Measurements from ENCODE around the gene ANKRD11.

The ANKRD11 gene

GRCh38 chr16:89289428-89290395 is 200.6 kb downstream of the ANKRD11 start:
- DNase-seq (ENCODE audit: low read depth), result no peak
- H3K4me3 ChIP-seq (ENCODE audit: low read depth, low read length), result no peak overlapping the region
- peak; percentile 84 for TF ChIP-seq CTCF (IDR thresholded peaks at IDR 0.05; ENCODE audit: control insufficient read depth, extremely low read depth, insufficient read depth)

GRCh38 chr16:89288966-89289365 is 201.4 kb downstream of the ANKRD11 start:
- no peak for DNase-seq (ENCODE audit: low read depth)
- no peak overlapping the region for H3K4me3 ChIP-seq (ENCODE audit: low read depth, low read length)
- no peak for TF ChIP-seq CTCF (IDR thresholded peaks at IDR 0.05; ENCODE audit: control insufficient read depth, extremely low read depth, insufficient read depth)

GRCh38 chr16:89288577-89288844 is 201.8 kb downstream of the ANKRD11 start:
- TF ChIP-seq CTCF (IDR thresholded peaks at IDR 0.05; ENCODE audit: control insufficient read depth, extremely low read depth, insufficient read depth), result no peak
- DNase-seq (ENCODE audit: low read depth), result no peak
- H3K4me3 ChIP-seq (ENCODE audit: low read depth, low read length), result no peak overlapping the region

GRCh38 chr16:89287777-89288576 is 202.4 kb downstream of the ANKRD11 start:
- TF ChIP-seq CTCF (IDR thresholded peaks at IDR 0.05; ENCODE audit: control insufficient read depth, extremely low read depth, insufficient read depth), result no peak
- DNase-seq (ENCODE audit: low read depth), result no peak

GRCh38 chr16:89286096-89286495 is 204.3 kb downstream of the ANKRD11 start:
- no peak for TF ChIP-seq CTCF (IDR thresholded peaks at IDR 0.05; ENCODE audit: control insufficient read depth, extremely low read depth, insufficient read depth)
- no peak overlapping the region for H3K4me3 ChIP-seq (ENCODE audit: low read depth, low read length)
- no peak for DNase-seq (ENCODE audit: low read depth)

More at GRCh38 chr16:89287777-89288576, 202.4 kb downstream of the ANKRD11 start:
- no peak overlapping the region for H3K4me3 ChIP-seq (ENCODE audit: low read depth, low read length)

GRCh38 chr16:89285381-89285780 is 205.0 kb downstream of the ANKRD11 start:
- H3K4me3 ChIP-seq (ENCODE audit: low read depth, low read length), result no peak overlapping the region
- TF ChIP-seq CTCF (IDR thresholded peaks at IDR 0.05; ENCODE audit: control insufficient read depth, extremely low read depth, insufficient read depth), result no peak
- no peak for DNase-seq (ENCODE audit: low read depth)

Data from LNCaP clone FGC (cell line).